Gastrocnemius medialis (tissue), 4 donors: ENCODE data around the gene SHCBP1L.

ENCODE experiments used
- POLR2A ChIP-seq, 2 donors: fragments of 450-650 bp; IDR thresholded peaks; one replicate each; pipeline ENCODE4 v1.6.1; 2017; ENCODE audit warnings: antibody characterized with exemption in 2 of 2, mild to moderate bottlenecking in 2 of 2, moderate library complexity in 2 of 2
- TF ChIP-seq, protein P1 (sequence below), 5 experiments: fragments of 450-650 bp in 3 of 5; fragments of 200-600 bp in 2 of 5; sonication (generic) in 2 of 5; IDR thresholded peaks in 4 of 5; conservative IDR thresholded peaks in 1 of 5; 1 replicate in 4 of 5; 2 replicates in 1 of 5; pipeline ENCODE4 v1.5.1; 2016 to 2019; ENCODE audit warnings: antibody characterized with exemption in 5 of 5, mild to moderate bottlenecking in 3 of 5, moderate library complexity in 3 of 5

DNA sequence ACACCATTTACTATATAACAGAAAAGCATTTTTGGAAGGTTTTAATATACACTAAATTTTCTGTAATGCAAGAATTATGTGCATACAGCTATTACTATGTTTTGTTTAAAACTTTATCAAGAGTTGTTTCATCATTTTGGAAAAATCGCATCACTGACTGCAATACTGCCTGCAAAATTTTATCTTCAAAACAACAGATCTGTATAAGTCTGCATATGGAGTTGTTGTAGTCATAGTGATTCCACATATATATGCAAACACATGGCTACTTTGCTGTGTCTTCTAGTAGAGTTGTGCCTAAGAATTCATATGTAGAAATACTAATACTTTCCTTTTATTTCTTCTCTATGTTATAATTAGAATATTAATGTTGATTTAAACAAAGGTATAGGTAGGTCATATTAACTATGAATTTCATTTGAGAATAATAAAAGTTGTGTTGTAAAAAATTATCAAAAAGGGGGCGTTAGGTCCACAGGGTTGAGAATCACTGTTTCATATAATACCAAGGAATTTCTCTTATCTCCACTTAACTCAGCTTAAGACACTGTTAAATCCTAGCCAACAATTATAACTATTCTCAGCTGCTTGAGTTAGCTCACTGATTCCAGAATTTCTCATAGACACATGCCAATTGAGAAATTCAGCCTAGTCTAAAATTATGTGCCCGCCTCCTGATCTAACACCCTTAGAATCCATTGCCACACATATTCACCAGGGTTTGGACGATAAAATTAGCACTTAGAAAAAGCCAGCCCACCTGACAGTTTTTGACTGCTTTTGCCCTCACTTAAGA lies 47.4 kb upstream of the SHCBP1L start:
- TF ChIP-seq, protein P1, sequence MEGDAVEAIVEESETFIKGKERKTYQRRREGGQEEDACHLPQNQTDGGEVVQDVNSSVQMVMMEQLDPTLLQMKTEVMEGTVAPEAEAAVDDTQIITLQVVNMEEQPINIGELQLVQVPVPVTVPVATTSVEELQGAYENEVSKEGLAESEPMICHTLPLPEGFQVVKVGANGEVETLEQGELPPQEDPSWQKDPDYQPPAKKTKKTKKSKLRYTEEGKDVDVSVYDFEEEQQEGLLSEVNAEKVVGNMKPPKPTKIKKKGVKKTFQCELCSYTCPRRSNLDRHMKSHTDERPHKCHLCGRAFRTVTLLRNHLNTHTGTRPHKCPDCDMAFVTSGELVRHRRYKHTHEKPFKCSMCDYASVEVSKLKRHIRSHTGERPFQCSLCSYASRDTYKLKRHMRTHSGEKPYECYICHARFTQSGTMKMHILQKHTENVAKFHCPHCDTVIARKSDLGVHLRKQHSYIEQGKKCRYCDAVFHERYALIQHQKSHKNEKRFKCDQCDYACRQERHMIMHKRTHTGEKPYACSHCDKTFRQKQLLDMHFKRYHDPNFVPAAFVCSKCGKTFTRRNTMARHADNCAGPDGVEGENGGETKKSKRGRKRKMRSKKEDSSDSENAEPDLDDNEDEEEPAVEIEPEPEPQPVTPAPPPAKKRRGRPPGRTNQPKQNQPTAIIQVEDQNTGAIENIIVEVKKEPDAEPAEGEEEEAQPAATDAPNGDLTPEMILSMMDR (IDR thresholded peaks at IDR 0.05 in 4 of 5, conservative IDR thresholded peaks at IDR 0.05 in 1 of 5) = no peak
- no peak for TF ChIP-seq POLR2A (IDR thresholded peaks at IDR 0.05)
